Immature natural killer cell (primary cell): ENCODE data around the gene ELP5. TPM values are rescaled to one million over a fixed set of nuclear protein-coding genes. Genes with fewer than 3 reads are reported as not detected.

ENCODE experiments used
- polyA plus RNA-seq, 3 donors: library from polyadenylated mRNA; unstranded; fragments of 300-500 nt; fragmentation: Illumina TruSeq; gene quantifications; one replicate each; pipeline ENCODE4 v1.2.3, GENCODE V29; 2021

Gene ELP5
- polyA plus RNA-seq, 3 donors from 2014 or later = 65.0 to 108 (median 89.0) TPM

Other genes starting within 250 kb of the ELP5 start
- gene RNASEK, start 239.6 kb upstream of the ELP5 start, polyA plus RNA-seq = 100 to 1,000 TPM; 449 to 922 (median 670) TPM
- gene BCL6B, start 229.2 kb upstream of the ELP5 start, polyA plus RNA-seq = under 1 TPM in 1 of 3 donors, not detected in 2; 0.10 TPM
- 1 to 10 TPM in 2 of 3 donors, under 1 TPM in 1; 0.49 to 2.6 (median 2.1) TPM for gene SLC16A13, start 216.2 kb upstream of the ELP5 start, polyA plus RNA-seq
- gene SLC16A11, start 208.1 kb upstream of the ELP5 start, polyA plus RNA-seq = 1 to 10 TPM; 1.2 to 3.9 (median 3.1) TPM
- gene CLEC10A, start 172.0 kb upstream of the ELP5 start, polyA plus RNA-seq = 10 to 100 TPM in 2 of 3 donors, under 1 TPM in 1; 0.72 to 13.5 (median 11.7) TPM
- 1 to 10 TPM in 1 of 3 donors, under 1 TPM in 1, not detected in 1; 0.57 to 3.2 TPM for gene ASGR2, start 137.4 kb upstream of the ELP5 start, polyA plus RNA-seq
- gene ASGR1, start 72.8 kb upstream of the ELP5 start, polyA plus RNA-seq = under 1 TPM; 0.55 to 0.84 (median 0.81) TPM
- under 1 TPM in 1 of 3 donors, not detected in 2; 0.36 TPM for gene DLG4, start 32.4 kb upstream of the ELP5 start, polyA plus RNA-seq
- 100 to 1,000 TPM; 138 to 180 (median 141) TPM for gene ACADVL, start 32.3 kb upstream of the ELP5 start, polyA plus RNA-seq
- gene DVL2, start 17.7 kb upstream of the ELP5 start, polyA plus RNA-seq = 10 to 100 TPM; 19.4 to 28.5 (median 25.2) TPM
- gene PHF23, start 12.8 kb upstream of the ELP5 start, polyA plus RNA-seq = 10 to 100 TPM; 11.9 to 41.4 (median 17.7) TPM
- gene GABARAP, start 9.8 kb upstream of the ELP5 start, polyA plus RNA-seq = 100 to 1,000 TPM; 764 to 982 (median 905) TPM
- 10 to 100 TPM; 33.2 to 61.1 (median 57.8) TPM for gene CTDNEP1, start 481 bp upstream of the ELP5 start, polyA plus RNA-seq
- gene CLDN7, start 10.3 kb downstream of the ELP5 start, polyA plus RNA-seq = 1 to 10 TPM; 2.5 to 8.7 (median 3.7) TPM
- gene SLC2A4, start 29.5 kb downstream of the ELP5 start, polyA plus RNA-seq = under 1 TPM in 1 of 3 donors, not detected in 2; 0.26 TPM
- not detected for gene YBX2, start 42.4 kb downstream of the ELP5 start, polyA plus RNA-seq
- gene EIF5A, start 55.4 kb downstream of the ELP5 start, polyA plus RNA-seq = 100 to 1,000 TPM; 235 to 814 (median 797) TPM
- gene GPS2, start 63.1 kb downstream of the ELP5 start, polyA plus RNA-seq = 100 to 1,000 TPM; 100 to 129 (median 123) TPM
- 1 to 10 TPM in 2 of 3 donors, under 1 TPM in 1; 0.58 to 2.8 (median 1.4) TPM for gene NEURL4, start 77.1 kb downstream of the ELP5 start, polyA plus RNA-seq
- 100 to 1,000 TPM; 137 to 227 (median 214) TPM for gene ACAP1, start 84.3 kb downstream of the ELP5 start, polyA plus RNA-seq
- gene KCTD11, start 99.9 kb downstream of the ELP5 start, polyA plus RNA-seq = 10 to 100 TPM in 1 of 3 donors, 1 to 10 TPM in 2; 5.5 to 13.0 (median 9.4) TPM
- not detected for gene TMEM95, start 102.9 kb downstream of the ELP5 start, polyA plus RNA-seq
- under 1 TPM in 2 of 3 donors, not detected in 1; 0.21 to 0.29 TPM for gene TNK1, start 128.9 kb downstream of the ELP5 start, polyA plus RNA-seq
- 10 to 100 TPM; 38.1 to 82.5 (median 54.2) TPM for gene PLSCR3, start 142.3 kb downstream of the ELP5 start, polyA plus RNA-seq
- 100 to 1,000 TPM in 1 of 3 donors, 10 to 100 TPM in 2; 30.7 to 116 (median 60.7) TPM for gene TMEM256, start 151.9 kb downstream of the ELP5 start, polyA plus RNA-seq
- not detected for gene NLGN2, start 155.6 kb downstream of the ELP5 start, polyA plus RNA-seq
- not detected for gene SPEM1, start 168.1 kb downstream of the ELP5 start, polyA plus RNA-seq
- gene SPEM2, start 173.4 kb downstream of the ELP5 start, polyA plus RNA-seq = not detected
- gene SPEM3, start 176.6 kb downstream of the ELP5 start, polyA plus RNA-seq = not detected
- gene TMEM102, start 183.2 kb downstream of the ELP5 start, polyA plus RNA-seq = 10 to 100 TPM; 15.9 to 27.9 (median 16.4) TPM
- gene FGF11, start 187.3 kb downstream of the ELP5 start, polyA plus RNA-seq = not detected
- gene CHRNB1, start 192.8 kb downstream of the ELP5 start, polyA plus RNA-seq = 10 to 100 TPM; 32.4 to 41.3 (median 38.5) TPM
- gene ZBTB4, start 227.4 kb downstream of the ELP5 start, polyA plus RNA-seq = 10 to 100 TPM in 1 of 3 donors, 1 to 10 TPM in 2; 4.4 to 25.8 (median 8.3) TPM
- not detected for gene SLC35G6, start 229.2 kb downstream of the ELP5 start, polyA plus RNA-seq
- gene POLR2A, start 232.2 kb downstream of the ELP5 start, polyA plus RNA-seq = 10 to 100 TPM; 16.0 to 67.8 (median 25.7) TPM